SK-N-SH (cell line): ENCODE results near the gene TNFSF15.

ENCODE experiments used
- EP300 ChIP-seq, 2 experiments: IDR thresholded peaks; 2 replicates each; pipeline versions ENCODE4 v1.4.0 to v1.6.1; 2012; ENCODE audit warnings: borderline replicate concordance in 1 of 2, low read depth in 1 of 2, low read length in 1 of 2
- EZH2phosphoT487 ChIP-seq: fragments of 200-600 bp; sonication (generic); IDR thresholded peaks from 2 replicates; pipeline ENCODE4 v1.6.1; 2017; ENCODE audit warnings: low read depth, mixed run types, mild to moderate bottlenecking, antibody characterized with exemption, moderate library complexity, borderline replicate concordance
- JUND ChIP-seq: IDR thresholded peaks from 2 replicates; pipeline ENCODE4 v1.4.0; 2012
- MEF2A ChIP-seq: IDR thresholded peaks from 2 replicates; pipeline ENCODE4 v1.4.0; 2012; ENCODE audit warnings: low read depth, borderline replicate concordance
- RFX5 ChIP-seq: IDR thresholded peaks from 2 replicates; pipeline ENCODE4 v1.6.1; 2012; ENCODE audit warnings: mild to moderate bottlenecking, improper control_type of control experiment, low read length
- TAF1 ChIP-seq: IDR thresholded peaks from 2 replicates; pipeline ENCODE4 v1.6.1; 2012; ENCODE audit warnings: low read depth, mild to moderate bottlenecking, low read length, moderate library complexity, borderline replicate concordance
- TEAD4 ChIP-seq: IDR thresholded peaks from 2 replicates; pipeline ENCODE4 v1.4.0; 2012; ENCODE audit warnings: mild to moderate bottlenecking, borderline replicate concordance; ENCODE audit not compliant: insufficient read depth
- TF ChIP-seq, protein P1 (sequence below): fragments of 200-600 bp; sonication (generic); IDR thresholded peaks from 2 replicates; pipeline ENCODE4 v1.6.1; 2017; ENCODE audit warnings: antibody characterized with exemption, mild to moderate bottlenecking, moderate library complexity

GRCh38 chr9:114845373-114845772 lies 39.5 kb upstream of the TNFSF15 start:
- TF ChIP-seq EP300 (IDR thresholded peaks at IDR 0.05; ENCODE audit: borderline replicate concordance in 1 of 2, low read depth in 1 of 2, low read length in 1 of 2) (no peak), MEF2A (no peak), TEAD4 (no peak), TAF1 (no peak), JUND (no peak), RFX5 (no peak), EZH2phosphoT487 (no peak)
- TF ChIP-seq, protein P1, sequence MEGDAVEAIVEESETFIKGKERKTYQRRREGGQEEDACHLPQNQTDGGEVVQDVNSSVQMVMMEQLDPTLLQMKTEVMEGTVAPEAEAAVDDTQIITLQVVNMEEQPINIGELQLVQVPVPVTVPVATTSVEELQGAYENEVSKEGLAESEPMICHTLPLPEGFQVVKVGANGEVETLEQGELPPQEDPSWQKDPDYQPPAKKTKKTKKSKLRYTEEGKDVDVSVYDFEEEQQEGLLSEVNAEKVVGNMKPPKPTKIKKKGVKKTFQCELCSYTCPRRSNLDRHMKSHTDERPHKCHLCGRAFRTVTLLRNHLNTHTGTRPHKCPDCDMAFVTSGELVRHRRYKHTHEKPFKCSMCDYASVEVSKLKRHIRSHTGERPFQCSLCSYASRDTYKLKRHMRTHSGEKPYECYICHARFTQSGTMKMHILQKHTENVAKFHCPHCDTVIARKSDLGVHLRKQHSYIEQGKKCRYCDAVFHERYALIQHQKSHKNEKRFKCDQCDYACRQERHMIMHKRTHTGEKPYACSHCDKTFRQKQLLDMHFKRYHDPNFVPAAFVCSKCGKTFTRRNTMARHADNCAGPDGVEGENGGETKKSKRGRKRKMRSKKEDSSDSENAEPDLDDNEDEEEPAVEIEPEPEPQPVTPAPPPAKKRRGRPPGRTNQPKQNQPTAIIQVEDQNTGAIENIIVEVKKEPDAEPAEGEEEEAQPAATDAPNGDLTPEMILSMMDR = no peak
